GM12875 (cell line): ENCODE measurements around the gene HMGN1.

Source experiments
- H3K4me3 ChIP-seq: one replicate; pipeline ENCODE4 v1.5.1; 2011; ENCODE audit warnings: low read depth, low read length, control low read depth
- CTCF ChIP-seq: IDR thresholded peaks from 2 replicates; pipeline ENCODE4 v1.5.1; 2011; ENCODE audit warnings: low read depth, mild to moderate bottlenecking, control low read depth, inconsistent platforms, low read length, moderate library complexity, borderline replicate concordance; ENCODE audit not compliant: insufficient read depth

HMGN1 gene

GRCh38 chr21:39319814-39320332 is 29.0 kb downstream of the HMGN1 start:
- TF ChIP-seq CTCF: no peak
- no peak overlapping the region for H3K4me3 ChIP-seq

GRCh38 chr21:39319251-39319756 is 29.6 kb downstream of the HMGN1 start:
- H3K4me3 ChIP-seq: no peak overlapping the region
- TF ChIP-seq CTCF: no peak

- TF ChIP-seq CTCF: no peak
- no peak overlapping the region for H3K4me3 ChIP-seq
Observed at GRCh38 chr21:39318091-39318959, 30.6 kb downstream of the HMGN1 start.

- no peak overlapping the region for H3K4me3 ChIP-seq
- no peak for TF ChIP-seq CTCF
Observed at GRCh38 chr21:39317134-39318090, 31.5 kb downstream of the HMGN1 start.

GRCh38 chr21:39316729-39317128 is 32.2 kb downstream of the HMGN1 start:
- H3K4me3 ChIP-seq: no peak overlapping the region
- TF ChIP-seq CTCF: no peak

- no peak for TF ChIP-seq CTCF
- H3K4me3 ChIP-seq: no peak overlapping the region
Observed at GRCh38 chr21:39315603-39316445, 33.1 kb downstream of the HMGN1 start.
